Endothelial cell of umbilical vein (primary cell): ENCODE results near the gene ATP6V0A4. TPM values are rescaled to one million over a fixed set of nuclear protein-coding genes. Genes with fewer than 3 reads are reported as not detected.

Experiments used
- BruUV-seq: library from RNA; stranded (reverse); fragments of 400-500 nt; replicated peaks from 2 replicates; lab custom pipeline; 2021; lab: Mats Ljungman, UMichigan
- CTCF ChIA-PET: fragments of 300-600, 350-600 bp; sonication (Branson Sonifier 250); formaldehyde crosslinking; loops from one replicate; lab custom pipeline; 2021; ENCODE audit warnings: antibody characterized with exemption, inconsistent platforms; lab: Charles Lee
- POLR2A ChIA-PET: fragments of 300-600, 350-600 bp; sonication (Branson Sonifier 250); formaldehyde crosslinking; loops from one replicate; lab custom pipeline; 2021; ENCODE audit warnings: antibody characterized with exemption, inconsistent platforms; lab: Charles Lee
- DNase-seq: peaks from one replicate; pipeline ENCODE4 v3.0.0-alpha.2; 2011; ENCODE audit warnings: low read depth, low spot score
- FAIRE-seq: peaks from 2 replicates; lab custom pipeline; 2011; peaks lifted over from hg19 to GRCh38; lab: Jason Lieb, UNC
- H2AFZ ChIP-seq: 2 replicates; pipeline ENCODE4 v1.6.0; 2012; ENCODE audit warnings: low read depth, low read length, control low read depth, inconsistent platforms
- H3K27ac ChIP-seq: 2 replicates; pipeline ENCODE4 v1.5.1; 2011; ENCODE audit warnings: low read depth, mild to moderate bottlenecking, control low read depth, low read length, moderate library complexity; ENCODE audit not compliant: insufficient read depth
- H3K27me3 ChIP-seq, 2 experiments: 2 replicates each; pipeline versions ENCODE4 v1.6.0 to v1.6.1; 2011; ENCODE audit warnings: low read length in 2 of 2, mixed read lengths in 1 of 2; ENCODE audit not compliant: control insufficient read depth in 2 of 2, insufficient read depth in 2 of 2
- H3K36me3 ChIP-seq, 2 experiments: 2 replicates in 1 of 2; 3 replicates in 1 of 2; pipeline ENCODE4 v1.5.1; 2011; ENCODE audit warnings: low read length in 2 of 2, mild to moderate bottlenecking in 1 of 2, moderate library complexity in 1 of 2; ENCODE audit not compliant: control insufficient read depth in 2 of 2, insufficient read depth in 2 of 2; ENCODE audit errors: extremely low read depth in 1 of 2
- H3K4me1 ChIP-seq: 3 replicates; pipeline ENCODE4 v1.5.1; 2011; ENCODE audit warnings: mild to moderate bottlenecking, low read length; ENCODE audit not compliant: control insufficient read depth, insufficient read depth; ENCODE audit errors: extremely low read depth
- H3K4me2 ChIP-seq: 2 replicates; pipeline ENCODE4 v1.6.1; 2011; ENCODE audit warnings: low read length, control low read depth, mixed read lengths; ENCODE audit not compliant: insufficient read depth
- H3K4me3 ChIP-seq, 3 experiments: fragments of 200-600 bp in 1 of 3; sonication (generic), shearing (Covaris generic) in 1 of 3; replicated peaks in 1 of 3; 2 replicates each; pipeline ENCODE4 v1.5.1; 2011 to 2016; ENCODE audit warnings: control low read depth in 3 of 3, low read length in 3 of 3, mild to moderate bottlenecking in 2 of 3, inconsistent platforms in 1 of 3, low read depth in 1 of 3, moderate library complexity in 1 of 3; ENCODE audit not compliant: insufficient read depth in 1 of 3
- H3K79me2 ChIP-seq: 2 replicates; pipeline ENCODE4 v1.6.0; 2012; ENCODE audit warnings: low read length, inconsistent platforms; ENCODE audit not compliant: control insufficient read depth, insufficient read depth
- H3K9ac ChIP-seq: replicated peaks from 2 replicates; pipeline ENCODE3; 2011; ENCODE audit warnings: low read length, control low read depth; ENCODE audit not compliant: insufficient read depth; ENCODE audit errors: extremely low read depth
- H3K9me1 ChIP-seq: replicated peaks from 3 replicates; pipeline ENCODE4 v1.6.0; 2011; ENCODE audit warnings: mild to moderate bottlenecking, low read length; ENCODE audit not compliant: control insufficient read depth, insufficient read depth; ENCODE audit errors: extremely low read depth
- H3K9me3 ChIP-seq: replicated peaks from 2 replicates; pipeline ENCODE4 v1.5.1; 2012; ENCODE audit warnings: low read length, inconsistent platforms; ENCODE audit not compliant: control insufficient read depth, insufficient read depth
- H4K20me1 ChIP-seq: replicated peaks from 2 replicates; pipeline ENCODE3; 2011; ENCODE audit warnings: mild to moderate bottlenecking, low read length; ENCODE audit not compliant: control insufficient read depth, insufficient read depth; ENCODE audit errors: extremely low read depth
- FOS ChIP-seq: IDR thresholded peaks from 2 replicates; pipeline ENCODE4 v1.6.1; 2011; ENCODE audit warnings: mild to moderate bottlenecking, low read length, moderate library complexity, borderline replicate concordance; ENCODE audit not compliant: insufficient read depth
- GATA2 ChIP-seq: IDR thresholded peaks from 2 replicates; pipeline ENCODE4 v1.7.0; 2011; ENCODE audit warnings: low read depth, mild to moderate bottlenecking, moderate library complexity, mixed read lengths, low read length; ENCODE audit not compliant: insufficient read length, insufficient read depth
- JUN ChIP-seq: IDR thresholded peaks from 2 replicates; pipeline ENCODE4 v1.6.1; 2011; ENCODE audit warnings: borderline replicate concordance, low read depth; ENCODE audit not compliant: insufficient read length, insufficient read depth
- MYC ChIP-seq: IDR thresholded peaks from one replicate; pipeline ENCODE4 v1.6.1; 2011; ENCODE audit warnings: mild to moderate bottlenecking, low read depth, low read length
- POLR2A ChIP-seq: IDR thresholded peaks from 2 replicates; pipeline ENCODE4 v1.6.1; 2012; ENCODE audit warnings: low read depth, mild to moderate bottlenecking, control low read depth, low read length
- POLR2AphosphoS5 ChIP-seq: IDR thresholded peaks from 2 replicates; pipeline ENCODE4 v1.6.1; 2012; ENCODE audit warnings: low read depth, mild to moderate bottlenecking, control low read depth, low read length, moderate library complexity; ENCODE audit not compliant: insufficient read depth
- dilution Hi-C: fragments of 300-500 bp; cut with MboI; formaldehyde crosslinking; loops from one replicate; pipeline ENCODE4 v1.15.0; 2019; ENCODE audit warnings: low sequenced_read_pairs; ENCODE audit not compliant: extremely low pct_ligation_motif_present
- intact Hi-C: fragments of 100-400 bp; cut with micrococcal nuclease; formaldehyde crosslinking; loops from one replicate; pipeline ENCODE4 v1.10.0; 2022
- polyA plus RNA-seq, 4 experiments: library from polyadenylated mRNA; depleted of rRNA in 3 of 4; stranded (reverse) in 3 of 4; unstranded in 1 of 4; fragments of >200 nt; gene quantifications; 2 replicates each; pipeline versions ENCODE4 v1.2.1 to v1.2.3, GENCODE V29; 2011 to 2012; ENCODE audit warnings: missing spikeins in 1 of 4
- total RNA-seq: library from RNA; stranded (reverse); gene quantifications from 2 replicates; pipeline ENCODE4 v1.2.3, GENCODE V29; 2021
- TF ChIP-seq, protein P1 (sequence below): IDR thresholded peaks from 2 replicates; pipeline ENCODE4 v1.6.1; 2011; ENCODE audit not compliant: insufficient read depth, insufficient read length

The ATP6V0A4 gene
- total and polyA plus RNA-seq, 2 donors (not counting 3 experiments of a cell fraction or from before 2014, with no cell fraction given): 0.07 to 0.24 TPM

DNA sequence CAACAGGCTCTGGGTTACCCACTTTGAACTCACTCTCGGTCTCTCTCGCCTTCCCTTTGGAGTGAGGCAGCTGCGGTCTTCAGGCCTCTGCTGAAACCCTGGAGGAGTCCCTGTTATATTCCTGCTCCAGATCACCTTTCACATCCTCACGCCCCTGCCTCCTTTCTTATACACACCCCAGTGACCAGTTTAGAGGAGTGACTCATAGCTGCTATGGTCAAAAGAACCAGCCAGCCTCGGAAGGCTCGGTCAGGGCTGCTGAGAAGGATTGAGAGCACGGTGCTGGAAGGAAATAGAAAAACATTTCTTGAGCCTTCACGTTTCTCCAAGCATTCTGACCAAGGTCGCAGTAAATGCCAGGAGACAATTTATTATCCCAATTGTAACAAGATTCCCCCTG is 68.6 kb downstream of the ATP6V0A4 start:
- no peak for DNase-seq
- Histone ChIP-seq H3K79me2 (no peaks in the 10 kb centered on the region), H3K4me2 (no peak overlapping the region), H3K9me3 (no peaks in the 10 kb centered on the region), H3K4me3 (no peak overlapping the region), H3K4me1 (no peaks in the 10 kb centered on the region), H3K36me3 (no peaks in the 10 kb centered on the region), H2AFZ (no peak overlapping the region), H4K20me1 (no peaks in the 10 kb centered on the region), H3K27ac (no peak overlapping the region), H3K27me3 (no peaks in the 10 kb centered on the region), H3K9me1 (no peaks in the 10 kb centered on the region), H3K9ac (no peak overlapping the region)
- POLR2A ChIA-PET: no interaction called here
- no TSS peak for BruUV-seq
- no peak for TF ChIP-seq MYC
- TF ChIP-seq, protein P1, sequence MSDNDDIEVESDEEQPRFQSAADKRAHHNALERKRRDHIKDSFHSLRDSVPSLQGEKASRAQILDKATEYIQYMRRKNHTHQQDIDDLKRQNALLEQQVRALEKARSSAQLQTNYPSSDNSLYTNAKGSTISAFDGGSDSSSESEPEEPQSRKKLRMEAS: no peak
- no peak for TF ChIP-seq FOS
- TF ChIP-seq JUN: no peak
- TF ChIP-seq POLR2AphosphoS5: no peak
- no peak for FAIRE-seq
- dilution Hi-C loops: no loop called here
- CTCF ChIA-PET: no interaction called here
- intact Hi-C loops: no loop called here

DNA sequence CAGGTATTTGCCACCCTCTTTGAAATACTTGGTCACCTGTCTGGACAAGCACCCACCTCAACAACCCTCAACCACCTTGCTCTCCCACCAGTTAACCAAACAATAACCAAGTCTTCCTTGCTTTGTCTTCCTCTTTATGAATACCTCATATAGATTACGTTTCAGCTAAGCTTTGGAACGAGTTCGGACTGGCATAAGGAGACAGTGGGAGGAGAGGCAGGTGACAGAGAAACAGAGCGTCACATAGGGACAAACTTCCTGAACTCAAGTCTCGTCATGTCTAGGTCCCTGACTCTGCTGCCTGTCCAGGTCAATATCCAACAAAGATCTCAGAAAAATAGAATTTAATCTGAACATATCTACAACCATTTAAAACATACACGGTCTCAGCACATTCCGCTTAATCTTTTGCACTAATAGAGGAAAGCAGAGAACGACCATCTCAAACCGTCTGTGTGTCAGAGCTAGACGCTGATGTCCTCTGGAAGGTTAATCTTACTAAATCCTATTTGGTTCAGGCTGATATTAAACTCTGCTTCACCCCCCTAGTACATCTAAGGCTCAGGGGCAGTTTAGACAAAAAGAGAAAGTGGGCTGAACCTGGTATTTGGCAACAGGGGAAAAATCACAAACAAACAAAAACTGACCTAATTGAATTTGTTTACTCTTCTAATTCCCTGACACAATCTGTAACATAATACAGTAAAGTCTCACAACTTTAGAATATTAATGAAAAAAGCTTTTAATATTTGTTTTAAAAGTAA is 70.5 kb downstream of the ATP6V0A4 start:
- Histone ChIP-seq H3K4me3 (no peak overlapping the region), H3K9me3 (no peaks in the 10 kb centered on the region), H3K4me1 (no peaks in the 10 kb centered on the region), H3K9ac (no peak overlapping the region), H3K4me2 (no peak overlapping the region), H3K9me1 (no peaks in the 10 kb centered on the region), H2AFZ (no peak overlapping the region), H3K27me3 (no peaks in the 10 kb centered on the region), H3K36me3 (no peaks in the 10 kb centered on the region), H3K27ac (no peak overlapping the region), H3K79me2 (no peaks in the 10 kb centered on the region), H4K20me1 (no peaks in the 10 kb centered on the region)
- FAIRE-seq (no peak), DNase-seq (no peak)
- CTCF ChIA-PET: no interaction called here
- BruUV-seq: no TSS peak
- dilution Hi-C loops: no loop called here
- intact Hi-C loops: no loop called here
- TF ChIP-seq JUN (no peak), GATA2 (no peak), MYC (no peak), POLR2A (no peak)
- POLR2A ChIA-PET: no interaction called here
